NCI-H524 (cell line): Measurements from ENCODE around the gene LRMDA.

Experiments
- DNase-seq, 2 experiments: peaks; one replicate each; lab custom pipeline; 2025; lab: John Stamatoyannopoulos, UW

LRMDA gene

GRCh38 chr10:75425291-75426079 is 5.9 kb upstream of the LRMDA start:
- DNase-seq = no peak

GRCh38 chr10:75426880-75427279 is 4.5 kb upstream of the LRMDA start:
- DNase-seq = no peak

GRCh38 chr10:75427951-75428350 is 3.5 kb upstream of the LRMDA start:
- DNase-seq = no peak

- DNase-seq = no peak
Observed at GRCh38 chr10:75428434-75429158, 2.8 kb upstream of the LRMDA start.

GRCh38 chr10:75429159-75429827 is 2.1 kb upstream of the LRMDA start:
- DNase-seq = no peak

DNA sequence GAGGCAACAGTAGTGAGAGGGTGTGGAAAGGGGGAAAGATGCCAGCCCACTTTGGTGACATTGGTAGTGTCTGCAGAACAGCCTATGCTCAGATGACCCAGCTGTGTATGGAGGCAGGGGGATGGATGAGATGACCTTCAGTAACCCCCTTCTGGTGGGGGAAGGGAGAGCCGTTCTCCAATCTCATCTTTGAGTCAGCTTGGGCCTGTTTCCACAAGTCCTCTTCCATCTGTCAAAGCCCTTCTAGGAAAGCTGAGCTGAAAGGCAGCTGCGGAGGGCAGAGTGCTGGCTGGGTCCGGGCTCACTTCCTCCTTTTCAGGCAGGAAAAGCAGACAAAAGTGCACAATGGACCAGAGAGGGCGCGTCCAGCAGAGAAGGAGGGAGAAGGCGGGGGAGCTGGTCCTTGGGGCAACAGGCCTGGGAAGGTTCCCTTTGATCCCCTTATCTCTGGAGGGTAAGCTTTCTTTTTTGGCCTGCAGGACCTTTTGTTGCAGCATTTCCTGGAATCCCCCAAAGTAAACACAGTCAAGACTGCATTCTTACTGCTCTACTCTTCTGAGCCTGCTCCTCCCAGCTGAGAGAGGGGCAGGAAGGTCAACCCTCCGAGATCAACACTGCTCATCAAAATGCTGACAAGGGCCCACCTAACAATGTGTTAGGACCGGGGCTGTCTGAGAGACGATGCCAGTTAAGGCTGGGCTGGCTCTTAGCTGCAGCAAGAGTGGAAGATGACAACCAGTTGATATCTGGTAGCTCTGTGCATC is 1.2 kb upstream of the LRMDA start:
- DNase-seq = peak in 1 of 2 experiments; percentile 36

DNA sequence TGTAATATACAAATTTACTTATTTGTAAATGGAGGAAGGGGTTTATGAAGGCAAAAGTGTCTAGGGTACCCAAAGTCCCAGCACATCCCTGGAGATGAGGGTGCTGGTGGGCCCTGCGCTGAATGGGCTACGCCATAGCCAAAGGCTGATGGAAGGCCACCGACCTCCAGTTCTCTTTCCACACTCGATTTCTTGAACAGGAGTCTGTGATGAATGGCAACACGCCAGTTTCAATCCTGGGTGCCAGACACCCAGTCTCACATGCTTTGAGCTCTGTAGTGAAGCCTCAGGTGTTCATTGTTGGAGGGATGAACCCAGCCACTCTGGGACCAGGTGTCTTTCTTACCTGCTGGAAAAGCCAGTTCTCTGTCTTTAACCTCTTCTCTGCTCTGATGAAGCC is 752 bp downstream of the LRMDA start:
- DNase-seq = no peak

- DNase-seq = no peak
Observed at GRCh38 chr10:75432763-75433162, 1.3 kb downstream of the LRMDA start.

- no peak for DNase-seq
Observed at GRCh38 chr10:75433216-75433615, 1.8 kb downstream of the LRMDA start.

DNA sequence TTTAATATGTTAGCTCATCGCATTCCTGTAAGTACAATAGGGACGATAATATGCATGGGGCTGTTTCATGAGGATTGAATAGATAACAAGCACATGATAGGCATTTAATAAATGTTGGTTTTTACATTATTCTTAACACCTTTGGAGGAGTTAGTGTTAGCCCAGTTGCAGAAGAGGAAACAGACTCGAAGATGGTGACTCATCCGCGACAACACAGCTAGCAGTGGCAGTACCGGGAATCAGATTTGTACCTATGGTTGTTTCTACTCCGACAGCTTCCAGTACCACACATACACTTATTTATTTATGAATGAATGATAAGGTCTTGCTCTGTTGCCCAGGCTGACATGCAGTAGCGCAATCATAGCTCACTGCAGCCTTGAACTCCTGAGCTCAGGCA is 2.9 kb downstream of the LRMDA start:
- DNase-seq = no peak

- DNase-seq = no peak
Observed at GRCh38 chr10:75435291-75435690, 3.9 kb downstream of the LRMDA start.

DNA sequence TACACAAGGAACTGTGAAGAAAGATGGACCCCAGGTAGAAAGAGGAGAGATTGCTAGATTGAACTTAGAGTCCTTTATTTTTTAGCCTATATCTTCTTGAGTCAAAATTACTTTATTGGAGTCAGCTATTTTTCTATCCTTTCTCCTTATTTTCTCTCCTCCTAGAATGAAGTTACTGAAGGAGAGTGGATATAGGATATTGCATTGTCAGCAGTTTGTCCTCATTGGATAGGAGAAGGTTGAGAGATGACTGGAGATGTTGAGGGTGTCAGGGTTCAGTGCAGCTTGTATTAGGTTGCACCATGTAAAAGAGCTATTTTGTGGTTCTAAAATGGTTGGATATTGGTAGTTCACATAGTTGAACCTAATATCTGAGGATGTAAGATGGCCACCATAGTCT is 5.5 kb downstream of the LRMDA start:
- DNase-seq = no peak

DNA sequence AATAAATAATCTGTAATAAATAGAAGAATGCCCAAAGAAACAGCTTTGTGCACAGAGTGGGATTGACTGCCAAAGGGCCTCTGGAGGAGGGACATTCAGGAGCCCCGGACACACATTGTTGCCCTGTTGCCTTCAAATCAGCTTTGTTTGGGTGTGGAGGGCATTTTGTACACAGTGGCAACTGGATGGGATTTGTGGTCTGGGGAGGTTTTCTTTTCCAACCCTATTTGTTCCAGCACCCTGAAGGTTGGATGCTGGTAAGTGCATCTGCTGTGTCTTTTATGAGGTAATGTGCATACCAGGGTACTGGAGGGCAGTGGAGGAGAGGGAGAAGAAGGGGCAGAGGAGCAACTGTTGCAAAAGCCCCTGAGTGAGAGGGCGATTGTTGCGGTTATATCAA is 6.3 kb downstream of the LRMDA start:
- no peak for DNase-seq

DNA sequence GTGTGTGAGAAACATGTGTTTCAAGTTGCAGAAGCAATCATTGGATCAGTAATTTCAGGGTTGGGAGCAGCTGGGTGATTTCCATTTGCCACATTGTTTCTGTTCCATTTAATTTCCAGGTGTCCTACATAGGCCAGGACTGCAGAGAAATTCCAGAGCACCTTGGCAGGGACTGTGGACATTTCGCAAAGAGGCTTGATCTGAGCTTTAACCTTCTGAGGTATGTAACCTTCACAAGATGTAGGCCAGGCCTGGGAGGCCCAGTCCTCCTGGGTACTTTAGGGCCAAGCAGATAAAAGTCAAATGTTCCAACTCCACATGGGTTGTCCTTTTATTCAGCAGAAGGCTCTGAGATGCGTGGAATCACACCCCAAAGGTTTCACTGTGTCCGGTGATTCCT is 6.9 kb downstream of the LRMDA start:
- DNase-seq = no peak

- no peak for DNase-seq
Observed at GRCh38 chr10:75439811-75440210, 8.4 kb downstream of the LRMDA start.

- DNase-seq = no peak
Observed at GRCh38 chr10:75440271-75440793, 8.9 kb downstream of the LRMDA start.

DNA sequence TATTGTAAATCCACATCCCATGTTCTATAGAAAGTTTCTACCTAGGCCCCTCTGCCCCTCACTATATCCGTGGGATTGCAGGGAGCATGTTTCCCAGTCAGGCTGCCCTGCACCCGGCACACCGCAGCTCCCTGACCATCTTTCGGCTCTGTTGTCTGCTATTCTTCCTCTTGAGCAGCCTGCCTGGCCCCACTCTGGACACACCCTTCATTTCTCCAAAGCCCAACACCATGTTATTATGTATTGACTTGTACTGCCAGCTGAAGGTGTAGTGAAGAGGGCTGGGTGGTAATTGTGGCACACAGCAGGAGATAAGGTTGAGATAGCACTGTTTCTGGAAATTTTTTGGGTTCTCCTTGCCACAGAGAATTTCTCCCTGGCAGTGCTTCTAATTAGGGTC is 9.8 kb downstream of the LRMDA start:
- DNase-seq = no peak

DNA sequence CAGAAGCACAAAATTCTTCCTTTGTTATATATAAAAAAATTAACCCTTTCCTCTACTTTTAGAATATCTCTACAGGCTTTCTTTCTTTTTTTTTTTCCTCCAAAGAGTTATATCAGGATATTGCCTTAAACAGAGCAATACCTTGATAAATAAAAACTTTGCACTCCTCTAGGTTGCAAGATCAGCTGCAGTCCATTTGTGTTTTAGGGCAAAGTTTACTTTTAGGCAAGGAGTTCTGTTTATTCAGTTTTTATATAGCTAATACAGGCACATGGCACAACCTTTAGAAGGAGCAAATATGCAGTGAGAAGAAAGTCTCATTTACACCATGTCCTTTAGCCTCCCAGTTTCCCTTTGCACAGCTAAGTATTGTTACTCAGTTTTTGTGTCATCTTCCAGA is 10.3 kb downstream of the LRMDA start:
- no peak for DNase-seq

- DNase-seq = no peak
Observed at GRCh38 chr10:75443362-75443761, 11.9 kb downstream of the LRMDA start.

- no peak for DNase-seq
Observed at GRCh38 chr10:75444781-75445386, 13.5 kb downstream of the LRMDA start.

DNA sequence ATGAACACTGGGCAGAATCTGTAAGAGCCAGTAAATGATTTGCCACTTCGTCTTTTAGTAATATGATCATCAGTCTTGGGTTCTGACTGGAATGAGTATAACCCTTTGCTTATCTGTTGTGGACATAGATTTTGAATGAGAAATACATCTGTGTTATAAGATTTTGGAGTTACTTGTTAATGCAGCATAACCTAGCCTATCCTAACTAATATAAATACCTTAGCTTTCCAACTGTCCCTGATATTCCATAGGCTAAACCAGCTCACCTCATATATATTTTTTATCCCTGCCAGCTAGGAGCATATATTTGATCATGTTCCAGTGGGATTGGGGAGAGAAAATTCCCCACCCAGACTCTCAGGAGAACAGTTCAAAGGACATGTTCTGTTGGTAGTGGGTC is 15.1 kb downstream of the LRMDA start:
- DNase-seq = no peak

- DNase-seq = no peak
Observed at GRCh38 chr10:75448166-75448565, 16.7 kb downstream of the LRMDA start.
